Peyer's patch (tissue), 4 donors: ENCODE data around the gene UGT1A3. TPM values are rescaled to one million over a fixed set of nuclear protein-coding genes. Genes with fewer than 3 reads are reported as not detected.

Experiments
- DNase-seq, 3 donors: peaks; one replicate each; pipeline ENCODE4 v3.0.0-alpha.2; 2017 to 2019
- H3K27ac ChIP-seq, 4 donors: fragments of 200-600 bp; sonication (generic); one replicate each; pipeline ENCODE4 v1.5.1; 2016 to 2019
- H3K27me3 ChIP-seq, 2 donors: fragments of 200-600 bp; sonication (generic); one replicate each; pipeline ENCODE4 v1.5.1; 2019
- H3K36me3 ChIP-seq, 3 donors: fragments of 200-600 bp; sonication (generic); one replicate each; pipeline ENCODE4 v1.5.1; 2016 to 2019
- H3K4me1 ChIP-seq, 4 donors: fragments of 200-600 bp; sonication (generic); one replicate each; pipeline ENCODE4 v1.5.1; 2016 to 2019
- H3K4me3 ChIP-seq, 4 donors: fragments of 200-600 bp; sonication (generic); 1 replicate in 3 of 4; 2 replicates in 1 of 4; pipeline ENCODE4 v1.5.1; 2016 to 2019; ENCODE audit warnings: mild to moderate bottlenecking in 1 of 4
- H3K9me3 ChIP-seq, 4 donors: fragments of 200-600 bp; sonication (generic); one replicate each; pipeline ENCODE4 v1.5.1; 2016 to 2019; ENCODE audit warnings: mild to moderate bottlenecking in 1 of 4
- POLR2A ChIP-seq, 2 donors: fragments of 450-650 bp; IDR thresholded peaks; one replicate each; pipeline ENCODE4 v1.5.1; 2017; ENCODE audit warnings: antibody characterized with exemption in 2 of 2, mild to moderate bottlenecking in 2 of 2, moderate library complexity in 2 of 2
- total RNA-seq, 4 donors: library from RNA; depleted of rRNA; stranded (reverse); fragments of >200 nt; gene quantifications; one replicate each; pipeline ENCODE4 v1.1.0, GENCODE V29; 2016
- TF ChIP-seq, protein P1 (sequence below), 6 experiments: fragments of 450-650 bp in 4 of 6; fragments of 200-600 bp in 2 of 6; sonication (generic) in 1 of 6; IDR thresholded peaks; one replicate each; pipeline ENCODE4 v1.5.1; 2017 to 2019; ENCODE audit warnings: antibody characterized with exemption in 6 of 6, mild to moderate bottlenecking in 3 of 6, moderate library complexity in 1 of 6

The UGT1A3 gene
- total RNA-seq, 4 donors from 2014 or later: 5.8 to 21.7 (median 6.3) TPM; not detected in 1

DNA sequence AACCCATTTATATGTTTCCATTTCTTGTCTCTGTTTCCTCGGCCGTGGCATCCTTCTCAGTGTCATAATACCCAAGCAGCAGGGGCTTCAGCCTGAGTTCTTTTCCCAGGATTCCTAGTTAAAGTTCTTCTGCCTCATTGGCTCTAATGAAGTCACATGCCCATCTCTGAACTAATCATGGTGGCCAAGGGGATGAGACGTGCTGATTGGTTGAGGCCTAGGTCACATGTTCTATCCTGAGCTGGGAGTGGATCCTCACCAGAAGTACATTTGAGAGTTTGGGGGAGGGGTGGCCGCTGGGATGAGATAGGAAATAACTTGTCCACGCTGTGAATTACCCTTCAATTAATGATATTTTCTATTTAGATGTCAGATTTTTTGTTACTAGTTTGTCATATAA lies 19.9 kb upstream of the UGT1A3 start:
- Histone ChIP-seq H3K4me3 (no peak overlapping the region), H3K27ac (no peak overlapping the region)
- TF ChIP-seq, protein P1, sequence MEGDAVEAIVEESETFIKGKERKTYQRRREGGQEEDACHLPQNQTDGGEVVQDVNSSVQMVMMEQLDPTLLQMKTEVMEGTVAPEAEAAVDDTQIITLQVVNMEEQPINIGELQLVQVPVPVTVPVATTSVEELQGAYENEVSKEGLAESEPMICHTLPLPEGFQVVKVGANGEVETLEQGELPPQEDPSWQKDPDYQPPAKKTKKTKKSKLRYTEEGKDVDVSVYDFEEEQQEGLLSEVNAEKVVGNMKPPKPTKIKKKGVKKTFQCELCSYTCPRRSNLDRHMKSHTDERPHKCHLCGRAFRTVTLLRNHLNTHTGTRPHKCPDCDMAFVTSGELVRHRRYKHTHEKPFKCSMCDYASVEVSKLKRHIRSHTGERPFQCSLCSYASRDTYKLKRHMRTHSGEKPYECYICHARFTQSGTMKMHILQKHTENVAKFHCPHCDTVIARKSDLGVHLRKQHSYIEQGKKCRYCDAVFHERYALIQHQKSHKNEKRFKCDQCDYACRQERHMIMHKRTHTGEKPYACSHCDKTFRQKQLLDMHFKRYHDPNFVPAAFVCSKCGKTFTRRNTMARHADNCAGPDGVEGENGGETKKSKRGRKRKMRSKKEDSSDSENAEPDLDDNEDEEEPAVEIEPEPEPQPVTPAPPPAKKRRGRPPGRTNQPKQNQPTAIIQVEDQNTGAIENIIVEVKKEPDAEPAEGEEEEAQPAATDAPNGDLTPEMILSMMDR (IDR thresholded peaks at IDR 0.05): no peak
- no peak for TF ChIP-seq POLR2A (IDR thresholded peaks at IDR 0.05)

DNA sequence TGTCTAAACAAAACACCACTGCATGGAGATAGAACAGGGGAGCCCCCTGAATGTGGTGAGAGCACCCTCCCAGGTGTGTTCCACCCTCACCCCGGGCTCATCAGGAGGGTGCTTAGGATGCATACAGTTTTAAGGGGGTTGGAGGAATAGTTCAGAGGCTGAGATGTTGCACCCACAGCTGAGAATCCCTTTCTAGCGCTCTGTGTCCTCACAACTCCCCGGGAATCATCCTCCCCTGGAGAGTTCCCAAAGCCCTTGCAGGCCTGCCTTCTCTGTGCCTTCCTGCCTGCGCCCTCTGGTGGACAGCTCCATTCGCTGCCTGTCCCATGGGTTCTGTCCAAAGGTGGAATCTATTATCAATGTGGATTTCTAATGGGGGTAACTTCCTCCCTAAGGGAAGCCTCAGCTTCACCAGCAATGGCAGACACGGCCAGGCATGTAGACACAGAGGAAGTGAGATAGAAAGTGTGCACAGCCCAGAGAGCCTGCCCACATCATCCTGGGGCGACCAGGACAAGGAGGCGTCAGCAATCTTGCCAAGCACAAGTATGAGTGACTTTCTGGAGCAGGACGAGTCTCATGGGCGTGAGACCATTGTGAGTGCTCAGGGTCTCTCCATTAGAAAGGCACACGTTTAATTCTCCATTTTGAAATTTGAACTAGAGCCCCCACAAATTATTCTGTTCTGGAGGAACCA lies 17.4 kb upstream of the UGT1A3 start:
- no peak overlapping the region for H3K4me3 ChIP-seq
- H3K4me1 ChIP-seq: peaks cover 0 to 5% (median 0%) of the 10 kb centered on the region in 4 donors
- no peaks in the 10 kb centered on the region for H3K27me3 ChIP-seq
- DNase-seq: peak; percentile 67 to 91 (median 88)
- H3K9me3 ChIP-seq: no peaks in the 10 kb centered on the region
- H3K36me3 ChIP-seq: no peaks in the 10 kb centered on the region
- no peak for TF ChIP-seq POLR2A (IDR thresholded peaks at IDR 0.05)
- TF ChIP-seq, protein P1 (IDR thresholded peaks at IDR 0.05): peak in 4 of 6 experiments; percentile 81 to 88 (median 82)
- no peak overlapping the region for H3K27ac ChIP-seq

More for the DNA sequence above, 19.9 kb upstream of the UGT1A3 start:
- no peaks in the 10 kb centered on the region for H3K27me3 ChIP-seq
- H3K4me1 ChIP-seq: peaks cover 0 to 11% (median 0%) of the 10 kb centered on the region in 4 donors
- DNase-seq: no peak
- H3K36me3 ChIP-seq: no peaks in the 10 kb centered on the region
- H3K9me3 ChIP-seq: no peaks in the 10 kb centered on the region

DNA sequence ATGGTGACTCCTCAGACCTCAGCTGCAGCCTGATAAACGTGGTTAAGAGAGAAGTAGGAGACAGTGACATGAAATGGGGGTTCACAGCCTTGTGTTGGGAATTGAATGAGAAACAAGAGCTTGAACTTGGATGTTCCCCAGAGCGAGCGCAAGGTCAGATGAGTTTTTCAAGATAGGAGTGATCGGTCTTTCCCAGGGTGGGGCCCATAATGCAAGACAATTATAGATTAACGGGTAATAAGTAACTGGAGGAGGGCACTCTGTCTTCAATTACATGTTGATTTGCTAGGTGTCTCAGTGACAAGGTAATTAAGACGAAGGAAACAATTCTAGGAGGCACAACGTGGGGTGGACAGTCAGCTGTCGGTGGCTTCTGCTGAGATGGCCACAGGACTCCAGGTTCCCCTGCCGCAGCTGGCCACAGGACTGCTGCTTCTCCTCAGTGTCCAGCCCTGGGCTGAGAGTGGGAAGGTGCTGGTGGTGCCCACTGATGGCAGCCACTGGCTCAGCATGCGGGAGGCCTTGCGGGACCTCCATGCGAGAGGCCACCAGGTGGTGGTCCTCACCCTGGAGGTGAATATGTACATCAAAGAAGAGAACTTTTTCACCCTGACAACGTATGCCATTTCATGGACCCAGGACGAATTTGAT lies 16.1 kb upstream of the UGT1A3 start, which contains the start of gene UGT1A5:
Gene UGT1A5 (plus strand): TSS at position 297 of the 651 bp plus-strand sequence. CDS start 85 bp downstream, at position 382.
- peak within 1 kb of the TSS in 2 of 4 donors; percentile 11 to 78 for H3K27ac ChIP-seq
- DNase-seq: peak in 1 of 3 donors; percentile 60
- H3K9me3 ChIP-seq: no peaks in the 10 kb centered on the region
- no peaks in the 10 kb centered on the region for H3K4me1 ChIP-seq
- no peaks in the 10 kb centered on the region for H3K36me3 ChIP-seq
- TF ChIP-seq, protein P1 (IDR thresholded peaks at IDR 0.05): no peak
- TF ChIP-seq POLR2A (IDR thresholded peaks at IDR 0.05): peak; percentile 26 to 27
- H3K4me3 ChIP-seq: peak within 1 kb of the TSS in 1 of 4 donors; percentile 20
- H3K27me3 ChIP-seq: no peaks in the 10 kb centered on the region

DNA sequence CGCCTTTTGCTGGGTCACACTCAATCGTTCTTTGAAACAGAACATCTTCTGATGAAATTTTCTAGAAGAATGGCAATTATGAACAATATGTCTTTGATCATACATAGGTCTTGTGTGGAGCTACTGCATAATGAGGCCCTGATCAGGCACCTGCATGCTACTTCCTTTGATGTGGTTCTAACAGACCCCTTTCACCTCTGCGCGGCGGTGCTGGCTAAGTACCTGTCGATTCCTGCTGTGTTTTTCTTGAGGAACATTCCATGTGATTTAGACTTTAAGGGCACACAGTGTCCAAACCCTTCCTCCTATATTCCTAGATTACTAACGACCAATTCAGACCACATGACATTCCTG lies 15.6 kb upstream of the UGT1A3 start:
- peak overlapping the region in 1 of 4 donors; percentile 20 for H3K4me3 ChIP-seq
- no peak for DNase-seq

DNA sequence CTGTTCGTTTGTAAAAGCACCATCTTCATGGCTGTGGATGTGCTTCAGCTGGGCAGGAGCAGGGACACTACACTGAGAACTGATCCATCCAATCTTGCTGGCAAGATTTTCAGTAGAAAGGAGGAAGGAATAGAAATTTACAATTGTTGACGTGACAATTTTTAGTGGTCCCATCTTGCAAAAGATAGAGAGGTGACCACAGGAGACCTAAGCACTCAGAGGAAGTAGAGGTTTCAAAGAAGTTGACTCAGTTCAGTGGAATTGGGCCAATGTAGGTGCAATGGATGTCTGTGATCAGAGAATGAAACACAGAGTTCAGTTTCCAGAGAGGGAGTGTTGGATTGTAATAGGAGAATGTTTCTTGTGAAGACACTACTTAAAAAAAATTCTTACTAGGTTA lies 14.7 kb upstream of the UGT1A3 start:
- H3K27me3 ChIP-seq: no peaks in the 10 kb centered on the region
- H3K9me3 ChIP-seq: no peaks in the 10 kb centered on the region
- DNase-seq: no peak
- no peak overlapping the region for H3K27ac ChIP-seq
- no peaks in the 10 kb centered on the region for H3K36me3 ChIP-seq
- H3K4me3 ChIP-seq: peak overlapping the region in 1 of 4 donors; percentile 6
- TF ChIP-seq, protein P1 (IDR thresholded peaks at IDR 0.05): no peak
- no peak for TF ChIP-seq POLR2A (IDR thresholded peaks at IDR 0.05)
- H3K4me1 ChIP-seq: no peaks in the 10 kb centered on the region

More for the DNA sequence above, 15.6 kb upstream of the UGT1A3 start:
- no peaks in the 10 kb centered on the region for H3K36me3 ChIP-seq
- peak overlapping the region in 2 of 4 donors; percentile 11 to 78 for H3K27ac ChIP-seq
- no peaks in the 10 kb centered on the region for H3K4me1 ChIP-seq
- no peaks in the 10 kb centered on the region for H3K9me3 ChIP-seq
- no peaks in the 10 kb centered on the region for H3K27me3 ChIP-seq
- TF ChIP-seq, protein P1 (IDR thresholded peaks at IDR 0.05): no peak
- no peak for TF ChIP-seq POLR2A (IDR thresholded peaks at IDR 0.05)
